Measurements from ENCODE around the gene CCDC85A.

DNA sequence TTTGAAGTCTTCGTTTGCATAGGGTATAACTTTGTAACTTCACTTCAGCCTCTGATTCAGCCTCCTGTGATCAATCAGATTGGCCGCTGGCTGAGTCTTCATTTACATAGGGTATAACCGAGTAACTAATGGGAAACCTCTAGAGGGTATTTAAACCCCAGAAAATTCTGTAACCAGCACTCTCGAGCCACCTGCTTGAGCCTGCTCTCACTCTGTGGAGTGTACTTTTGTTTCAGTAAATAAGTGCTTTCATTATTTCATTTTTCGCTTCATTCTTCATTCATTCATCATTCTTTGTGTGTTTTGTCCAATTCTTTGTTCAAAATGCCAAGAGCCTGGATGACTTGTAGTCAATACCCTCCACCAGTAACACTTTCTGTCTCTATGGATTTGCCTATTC is 56.4 kb downstream of the CCDC85A start:
- TF ChIP-seq EP300 (IDR thresholded peaks at IDR 0.05; ENCODE audit: borderline replicate concordance) (no peak), RAD21 (IDR thresholded peaks at IDR 0.05; ENCODE audit: low read depth) (no peak), YY1 (IDR thresholded peaks at IDR 0.05; ENCODE audit: low read depth) (no peak), TEAD4 (IDR thresholded peaks at IDR 0.05) (no peak), NFIC (IDR thresholded peaks at IDR 0.05) (no peak)
- TF ChIP-seq, protein P1, sequence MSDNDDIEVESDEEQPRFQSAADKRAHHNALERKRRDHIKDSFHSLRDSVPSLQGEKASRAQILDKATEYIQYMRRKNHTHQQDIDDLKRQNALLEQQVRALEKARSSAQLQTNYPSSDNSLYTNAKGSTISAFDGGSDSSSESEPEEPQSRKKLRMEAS (IDR thresholded peaks at IDR 0.05) = no peak

Data from Ishikawa (cell line).